Stimulated activated CD4-positive, alpha-beta T cell treated with anti-CD3 and anti-CD28 coated beads, TNF-alpha, amount 100 ng/mL, for 48 hours (primary cell): Measurements from ENCODE around the gene GAPVD1.
"Not testable (repeated sequence)": the region's sequence is repeated elsewhere in the genome, so short reads cannot be mapped to it uniquely, and the experiment has no call there.

Experiments used
- DNase-seq, 3 donors: peaks; one replicate each; pipeline ENCODE4 v3.0.0-alpha.2; 2020; ENCODE audit warnings: low read depth in 3 of 3

The GAPVD1 gene, protein sequence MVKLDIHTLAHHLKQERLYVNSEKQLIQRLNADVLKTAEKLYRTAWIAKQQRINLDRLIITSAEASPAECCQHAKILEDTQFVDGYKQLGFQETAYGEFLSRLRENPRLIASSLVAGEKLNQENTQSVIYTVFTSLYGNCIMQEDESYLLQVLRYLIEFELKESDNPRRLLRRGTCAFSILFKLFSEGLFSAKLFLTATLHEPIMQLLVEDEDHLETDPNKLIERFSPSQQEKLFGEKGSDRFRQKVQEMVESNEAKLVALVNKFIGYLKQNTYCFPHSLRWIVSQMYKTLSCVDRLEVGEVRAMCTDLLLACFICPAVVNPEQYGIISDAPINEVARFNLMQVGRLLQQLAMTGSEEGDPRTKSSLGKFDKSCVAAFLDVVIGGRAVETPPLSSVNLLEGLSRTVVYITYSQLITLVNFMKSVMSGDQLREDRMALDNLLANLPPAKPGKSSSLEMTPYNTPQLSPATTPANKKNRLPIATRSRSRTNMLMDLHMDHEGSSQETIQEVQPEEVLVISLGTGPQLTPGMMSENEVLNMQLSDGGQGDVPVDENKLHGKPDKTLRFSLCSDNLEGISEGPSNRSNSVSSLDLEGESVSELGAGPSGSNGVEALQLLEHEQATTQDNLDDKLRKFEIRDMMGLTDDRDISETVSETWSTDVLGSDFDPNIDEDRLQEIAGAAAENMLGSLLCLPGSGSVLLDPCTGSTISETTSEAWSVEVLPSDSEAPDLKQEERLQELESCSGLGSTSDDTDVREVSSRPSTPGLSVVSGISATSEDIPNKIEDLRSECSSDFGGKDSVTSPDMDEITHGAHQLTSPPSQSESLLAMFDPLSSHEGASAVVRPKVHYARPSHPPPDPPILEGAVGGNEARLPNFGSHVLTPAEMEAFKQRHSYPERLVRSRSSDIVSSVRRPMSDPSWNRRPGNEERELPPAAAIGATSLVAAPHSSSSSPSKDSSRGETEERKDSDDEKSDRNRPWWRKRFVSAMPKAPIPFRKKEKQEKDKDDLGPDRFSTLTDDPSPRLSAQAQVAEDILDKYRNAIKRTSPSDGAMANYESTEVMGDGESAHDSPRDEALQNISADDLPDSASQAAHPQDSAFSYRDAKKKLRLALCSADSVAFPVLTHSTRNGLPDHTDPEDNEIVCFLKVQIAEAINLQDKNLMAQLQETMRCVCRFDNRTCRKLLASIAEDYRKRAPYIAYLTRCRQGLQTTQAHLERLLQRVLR (N-terminal part only)

GRCh38 chr9:125261501-125262293, at the start of gene GAPVD1:
Gene GAPVD1 (plus strand): TSS chr9:125261826. CDS start chr9:125298922, 37,096 bp downstream.
- peak; percentile 76 to 82 (median 81) for DNase-seq

GRCh38 chr9:125214186-125214585, 47.4 kb upstream of the GAPVD1 start:
- no peak for DNase-seq

GRCh38 chr9:125218621-125219020, 43.0 kb upstream of the GAPVD1 start:
- DNase-seq, result no peak

- DNase-seq, result not testable (repeated sequence)
These were observed 36.8 kb upstream of the GAPVD1 start for GRCh38 chr9:125224858-125225257.

- no peak for DNase-seq
These were observed 33.9 kb upstream of the GAPVD1 start for GRCh38 chr9:125227761-125228160.

DNA sequence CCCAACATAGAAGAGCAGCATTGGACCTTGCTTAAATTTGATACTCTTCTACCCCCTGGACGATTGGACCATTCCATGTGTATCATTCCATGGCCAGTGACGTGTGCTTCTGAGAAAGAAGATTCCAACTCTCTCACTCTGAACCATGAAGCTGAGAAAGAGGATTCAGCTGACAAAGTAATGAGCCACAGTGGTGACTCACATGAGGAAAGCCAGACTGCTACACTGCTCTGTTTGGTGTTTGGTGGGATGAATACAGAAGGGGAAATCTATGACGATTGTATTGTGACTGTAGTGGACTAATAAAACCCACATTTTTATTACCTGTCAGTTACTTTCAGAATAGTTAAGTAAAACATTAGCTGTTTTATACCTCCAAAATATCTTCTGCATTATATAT, 27.9 kb upstream of the GAPVD1 start:
- DNase-seq, result no peak

DNA sequence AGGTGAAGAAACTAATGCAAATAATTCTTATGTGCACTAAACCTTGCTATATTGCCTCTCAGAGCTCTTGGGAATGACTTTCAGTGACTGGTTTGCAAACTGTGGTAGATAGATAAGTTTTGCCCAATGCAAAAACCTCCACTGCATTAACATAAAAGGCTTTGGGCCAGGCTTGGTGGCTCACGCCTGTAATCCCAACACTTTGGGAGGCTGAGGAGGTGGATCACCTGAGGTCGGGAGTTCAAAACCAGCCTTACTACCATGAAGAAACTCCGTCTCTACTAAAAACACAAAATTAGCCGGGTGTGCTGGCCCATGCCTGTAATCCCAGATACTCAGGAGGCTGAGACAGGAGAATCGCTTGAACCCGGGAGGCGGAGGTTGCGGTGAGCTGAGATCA, 27.5 kb upstream of the GAPVD1 start:
- DNase-seq, result not testable (repeated sequence)

GRCh38 chr9:125235804-125236519, 25.7 kb upstream of the GAPVD1 start:
- DNase-seq, result no peak

DNA sequence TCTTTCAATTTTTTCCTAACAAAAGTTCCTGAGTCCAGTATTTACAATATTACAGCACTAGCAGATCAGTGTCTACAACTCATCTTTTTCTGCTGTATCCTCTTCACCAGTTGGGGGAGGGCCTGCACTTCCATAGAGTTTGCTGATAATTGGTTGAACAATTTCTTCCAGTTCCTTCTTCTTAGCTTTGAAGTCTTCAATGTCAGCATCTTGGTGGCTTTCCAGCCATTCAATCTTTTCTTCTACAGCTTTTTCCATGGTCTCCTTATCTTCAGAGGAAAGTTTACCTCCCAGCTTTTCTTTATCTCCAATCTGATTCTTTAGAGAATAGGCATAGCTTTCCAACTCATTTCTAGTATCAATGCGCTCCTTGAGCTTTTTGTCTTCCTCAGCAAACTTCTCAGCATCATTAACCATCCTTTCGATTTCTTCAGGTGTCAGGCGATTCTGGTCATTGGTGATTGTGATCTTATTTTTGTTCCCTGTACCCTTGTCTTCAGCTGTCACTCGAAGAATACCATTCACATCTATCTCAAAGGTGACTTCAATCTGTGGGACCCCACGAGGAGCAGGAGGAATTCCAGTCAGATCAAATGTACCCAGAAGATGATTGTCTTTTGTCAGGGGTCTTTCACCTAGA, 25.0 kb upstream of the GAPVD1 start:
- not testable (repeated sequence) for DNase-seq

DNA sequence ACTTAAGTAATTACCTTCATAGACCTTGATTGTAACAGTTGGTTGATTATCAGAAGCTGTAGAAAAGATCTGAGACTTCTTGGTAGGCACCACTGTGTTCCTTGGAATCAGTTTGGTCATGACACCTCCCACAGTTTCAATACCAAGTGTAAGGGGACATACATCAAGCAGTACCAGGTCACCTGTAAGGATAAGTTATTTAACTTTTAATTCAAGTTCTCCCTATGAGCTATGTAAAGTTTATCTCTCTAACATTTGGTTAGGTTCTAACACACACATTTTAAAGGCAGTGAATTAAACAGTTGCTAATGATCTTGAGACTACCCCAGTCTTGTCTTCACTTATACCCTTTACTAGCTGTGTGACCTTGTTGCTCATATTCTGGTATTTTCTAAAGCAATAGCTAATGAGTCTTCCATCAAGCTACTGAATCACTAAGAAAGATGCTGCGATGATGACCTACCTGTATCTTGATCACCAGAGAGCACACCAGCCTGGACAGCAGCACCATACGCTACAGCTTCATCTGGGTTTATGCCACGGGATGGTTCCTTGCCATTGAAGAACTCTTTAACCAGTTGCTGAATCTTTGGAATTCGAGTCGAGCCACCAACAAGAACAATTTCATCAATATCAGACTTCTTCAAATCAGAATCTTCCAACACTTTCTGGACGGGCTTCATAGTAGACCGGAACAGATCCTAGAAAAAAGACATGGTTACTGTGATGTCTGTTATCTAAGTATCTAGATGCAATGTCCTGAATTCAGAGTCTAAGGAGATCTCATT, 23.3 kb upstream of the GAPVD1 start:
- DNase-seq, result no peak

GRCh38 chr9:125238915-125239446, 22.6 kb upstream of the GAPVD1 start:
- no peak for DNase-seq

DNA sequence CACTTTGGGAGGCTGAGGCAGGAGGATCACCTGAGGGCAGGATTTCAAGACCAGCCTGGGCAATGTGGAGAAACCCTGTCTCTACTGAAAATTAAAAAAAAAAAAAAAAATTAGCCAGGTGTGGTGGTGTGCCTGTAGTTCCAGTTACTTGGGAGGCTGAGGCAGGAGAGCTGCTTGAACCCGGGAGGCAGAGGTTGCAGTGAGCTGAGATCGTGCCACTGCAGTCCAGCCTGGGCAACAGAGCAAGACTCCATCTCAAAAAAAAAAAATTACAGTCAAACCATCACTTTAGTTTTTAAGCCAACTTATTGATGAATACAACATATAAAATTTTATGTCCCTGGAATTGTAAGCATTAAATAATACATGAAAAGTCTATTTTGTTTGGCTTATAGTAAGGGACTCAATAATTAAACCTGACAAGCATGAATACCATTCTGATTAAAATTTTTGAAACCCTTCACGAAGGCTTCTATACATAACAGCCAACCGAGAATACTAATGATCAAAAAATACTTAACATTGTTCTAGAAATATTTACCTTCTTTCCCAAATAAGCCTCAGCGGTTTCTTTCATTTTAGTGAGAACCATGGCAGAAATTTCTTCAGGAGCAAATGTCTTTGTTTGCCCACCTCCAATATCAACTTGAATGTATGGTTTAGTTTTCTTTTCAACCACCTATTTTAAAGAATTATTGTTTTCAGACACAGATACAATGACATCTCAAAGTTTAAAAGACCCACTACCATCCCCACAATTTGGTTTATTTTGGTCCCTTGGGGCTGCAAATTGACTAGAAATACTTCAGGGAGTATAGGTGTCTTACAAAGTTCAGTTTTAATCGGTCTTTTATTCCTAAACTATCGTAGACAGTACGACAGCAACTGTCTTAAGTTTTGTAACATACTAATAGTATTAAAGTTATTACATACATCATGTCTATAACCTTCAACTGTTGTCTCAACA, 21.7 kb upstream of the GAPVD1 start:
- DNase-seq, result no peak

- peak; percentile 6 to 32 (median 25) for DNase-seq
These were observed 21.0 kb upstream of the GAPVD1 start for GRCh38 chr9:125240649-125240999.

DNA sequence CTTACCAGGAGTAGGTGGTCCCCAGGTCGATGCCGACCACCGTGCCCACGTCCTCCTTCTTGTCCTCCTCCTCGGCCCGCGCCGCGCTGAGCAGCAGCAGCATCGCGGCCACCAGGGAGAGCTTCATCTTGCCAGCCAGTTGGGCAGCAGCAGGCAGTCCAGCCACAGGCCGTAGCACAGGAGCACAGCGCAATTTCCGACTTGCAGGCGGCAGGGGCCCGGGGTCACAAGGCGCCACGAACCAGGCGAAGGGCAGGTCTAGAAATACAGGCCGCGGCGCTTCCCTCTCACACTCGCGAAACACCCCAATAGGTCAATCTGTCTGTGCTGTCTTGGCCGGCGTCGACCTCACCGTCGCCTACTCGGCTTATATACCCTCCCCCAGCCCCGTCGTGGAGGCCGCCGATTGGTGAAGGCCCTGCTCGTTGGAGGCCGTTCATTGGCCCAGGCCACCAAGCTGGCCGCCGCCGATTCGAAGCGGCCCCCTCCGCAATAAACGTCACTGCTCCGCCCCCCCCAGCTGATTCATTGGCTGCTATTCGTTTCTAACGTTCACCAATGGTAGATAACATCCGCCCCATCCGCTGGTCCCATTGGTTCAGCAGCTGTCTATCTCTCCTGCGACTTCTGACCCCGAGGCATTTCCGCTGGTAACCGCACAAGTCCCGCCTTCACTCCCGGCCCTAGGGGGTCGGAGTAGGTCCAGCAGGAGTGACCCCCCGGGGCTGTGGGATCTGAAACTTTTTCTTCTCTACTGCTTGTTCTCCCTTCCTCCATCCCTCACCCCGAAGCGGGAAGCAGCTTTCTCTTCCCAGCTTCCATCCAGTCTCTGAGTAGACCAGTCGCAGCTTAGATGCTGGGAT, 20.4 kb upstream of the GAPVD1 start, which contains the start of gene HSPA5:
Gene HSPA5 (minus strand): TSS at position 344 of the 863 bp plus-strand sequence. CDS start 217 bp downstream, at position 127.
- peak; percentile 98 to 100 (median 99) for DNase-seq

DNA sequence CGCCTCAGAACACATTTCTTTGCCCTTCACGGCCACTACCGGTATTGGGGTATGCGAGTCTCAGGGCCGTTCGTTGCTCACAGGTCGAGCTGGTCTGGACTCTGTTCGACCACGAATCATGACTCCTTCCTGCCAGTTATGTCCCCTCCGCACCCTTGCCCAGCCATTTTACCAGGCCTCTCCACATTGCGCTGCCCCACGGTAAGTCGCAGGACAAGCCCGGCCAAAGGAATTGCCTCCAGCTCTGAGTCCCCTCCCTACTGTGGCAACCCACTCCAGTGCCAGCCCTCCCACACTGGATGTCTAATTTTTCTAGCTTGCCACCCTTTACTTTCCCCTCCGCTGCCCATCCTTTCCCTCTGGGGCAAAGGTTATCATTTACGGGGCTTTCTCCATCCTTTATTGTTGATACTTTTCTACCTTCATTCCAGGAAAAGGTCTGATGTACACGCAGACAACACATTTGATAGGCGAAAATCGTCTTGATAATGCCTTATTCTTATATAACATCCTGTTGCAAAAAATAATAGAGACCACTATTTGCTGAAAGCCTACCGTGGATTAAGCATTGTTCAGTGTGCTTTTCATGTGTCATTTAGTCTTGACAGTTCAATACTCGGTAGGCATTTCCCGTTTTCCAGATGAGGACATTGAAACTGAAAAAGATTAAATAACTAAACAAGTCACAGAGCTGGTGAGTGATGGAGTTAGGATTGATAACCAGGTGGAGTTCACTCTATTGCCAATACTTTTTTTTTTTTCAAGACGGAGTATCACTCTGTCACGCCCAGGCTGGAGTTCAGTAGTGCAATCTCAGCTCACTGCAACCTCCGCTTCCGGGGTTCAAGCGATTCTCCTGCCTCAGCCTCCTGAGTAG, 19.5 kb upstream of the GAPVD1 start:
- DNase-seq, result no peak
